Suppressor macrophage treated with lipopolysaccharide for 1 hour (primary cell): ENCODE results near the gene AGPAT2.
A peak's percentile ranks its signal among the peaks of the same experiment; 100 is the strongest.

Experiments used
- DNase-seq, 3 donors: peaks; one replicate each; pipeline ENCODE4 v3.0.0-alpha.2; 2020 to 2022

The AGPAT2 gene

DNA sequence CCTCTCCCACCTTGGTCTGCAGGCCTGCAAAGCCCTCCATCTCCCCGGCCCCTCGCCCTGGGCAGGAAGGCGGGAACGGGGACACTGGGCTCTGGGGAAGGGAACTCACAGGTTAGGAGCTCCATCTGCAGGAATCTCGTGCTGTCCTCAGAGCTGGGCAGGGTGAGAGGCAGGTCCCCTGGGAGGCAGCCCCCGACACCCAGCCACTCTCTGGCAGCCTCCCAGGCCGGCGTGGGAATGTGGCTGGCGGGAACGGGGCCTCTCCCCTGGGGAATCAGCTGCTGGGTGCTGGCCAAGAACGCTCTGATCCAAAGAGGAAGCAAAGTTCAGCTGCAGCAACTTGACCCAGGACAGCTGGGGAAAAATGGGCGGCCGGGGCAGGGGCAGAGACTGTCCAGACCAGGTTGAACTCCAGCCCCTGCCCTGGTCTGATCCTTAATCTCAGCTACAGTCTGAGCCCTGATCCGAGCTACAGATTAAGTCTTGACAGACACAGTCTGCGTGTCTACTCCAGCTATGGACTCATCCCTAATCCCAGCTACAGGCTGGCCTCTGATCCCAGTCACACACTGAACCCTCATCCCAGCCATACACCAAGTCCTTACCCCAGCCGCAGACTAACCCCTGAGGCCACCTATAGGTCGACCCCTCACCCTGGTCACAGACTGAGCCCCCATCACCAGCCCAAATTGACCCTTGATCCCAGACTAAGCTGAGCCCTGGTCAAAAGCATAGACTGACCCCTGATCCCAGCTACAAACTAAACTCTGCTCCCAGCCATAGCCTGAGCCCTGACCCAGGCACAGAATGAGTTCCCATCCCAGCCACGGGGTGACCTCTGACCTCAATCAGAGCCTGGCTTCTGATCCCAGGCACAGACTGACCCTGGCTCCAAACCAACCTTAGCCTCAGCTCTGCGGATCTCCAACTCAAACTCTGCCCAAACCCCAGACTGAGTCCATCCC lies 61.9 kb downstream of the AGPAT2 start:
- peak; percentile 56 to 75 (median 60) for DNase-seq

DNA sequence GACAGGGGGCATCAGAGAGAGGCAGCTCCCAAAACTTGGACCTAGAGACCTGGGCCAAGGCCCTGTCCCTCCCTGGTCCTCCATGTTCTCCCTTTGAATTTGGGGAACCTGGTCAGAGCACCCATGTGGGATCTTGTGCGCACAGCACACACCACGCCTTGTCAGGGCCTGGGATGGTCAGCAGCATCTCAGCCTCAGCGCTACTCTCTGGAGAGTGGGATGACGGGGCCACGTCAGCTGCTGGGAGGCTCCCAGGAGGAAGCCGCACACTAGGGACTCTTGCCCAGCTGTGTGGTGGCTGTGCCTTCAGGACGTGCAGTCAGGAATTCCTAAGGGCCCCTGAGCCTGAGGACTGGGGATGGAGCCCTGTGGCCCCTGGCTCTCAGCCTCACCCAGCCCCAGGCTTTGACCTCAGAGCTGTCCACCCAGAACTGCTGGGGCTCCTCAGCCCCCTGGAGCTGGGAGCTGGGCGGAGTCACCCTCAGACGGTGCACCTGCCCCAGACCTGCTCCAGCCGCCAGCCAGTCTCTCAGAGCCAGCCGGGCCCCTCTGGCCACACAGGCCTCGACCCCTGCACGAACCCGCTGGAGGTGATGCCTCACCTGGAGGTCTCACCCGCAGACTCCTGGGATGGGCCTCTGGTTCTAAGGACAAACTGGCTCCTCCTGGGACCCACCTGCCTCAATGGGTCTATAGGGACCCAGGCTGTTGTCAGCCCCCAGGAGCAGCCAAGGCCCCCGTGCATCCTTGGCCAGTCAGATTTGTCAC lies 62.9 kb downstream of the AGPAT2 start:
- DNase-seq: no peak

DNA sequence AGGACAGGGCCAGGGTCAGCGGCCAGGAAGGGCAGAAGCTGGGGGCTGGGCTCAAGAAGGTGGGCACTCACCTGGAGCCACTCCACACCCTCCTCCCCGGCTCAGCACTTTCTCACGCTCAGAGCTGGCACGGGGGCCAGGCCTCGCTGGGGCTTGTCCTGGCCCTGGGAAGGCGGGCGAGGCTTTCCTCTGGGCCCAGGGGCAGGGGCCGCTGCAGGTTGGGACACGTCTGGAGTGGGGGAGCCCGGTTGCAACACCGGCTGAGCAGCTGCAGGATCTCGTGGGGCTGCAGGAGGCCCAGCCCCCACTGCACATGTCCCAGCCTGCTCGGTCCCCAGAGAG lies 63.4 kb downstream of the AGPAT2 start:
- DNase-seq: no peak
